ENCODE results near the gene BICC1. TPM values are rescaled to one million over a fixed set of nuclear protein-coding genes. Genes with fewer than 3 reads are reported as not detected.

The BICC1 gene
- total RNA-seq, 1 donor from 2014 or later: 0.41 TPM

- Histone ChIP-seq H3K36me3 (no peaks in the 10 kb centered on the region), H3K27ac (no peak overlapping the region), H2AFZ (replicated peaks) (no peak overlapping the region), H3K27me3 (no peaks in the 10 kb centered on the region), H3K4me3 (no peak overlapping the region), H3K4me1 (no peaks in the 10 kb centered on the region), H3K9me3 (ENCODE audit: low read depth) (no peaks in the 10 kb centered on the region), H3F3A (ENCODE audit: low read depth) (no peaks in the 10 kb centered on the region), H3K9ac (no peak overlapping the region), H4K20me1 (ENCODE audit: low read depth) (no peaks in the 10 kb centered on the region), H3K4me2 (no peak overlapping the region), H3K79me2 (ENCODE audit: low read depth) (no peaks in the 10 kb centered on the region)
- H3K27ac Mint-ChIP-seq: no peak overlapping the region
- TF ChIP-seq EZH2phosphoT487 (IDR thresholded peaks at IDR 0.05): no peak
- TF ChIP-seq, protein P1, sequence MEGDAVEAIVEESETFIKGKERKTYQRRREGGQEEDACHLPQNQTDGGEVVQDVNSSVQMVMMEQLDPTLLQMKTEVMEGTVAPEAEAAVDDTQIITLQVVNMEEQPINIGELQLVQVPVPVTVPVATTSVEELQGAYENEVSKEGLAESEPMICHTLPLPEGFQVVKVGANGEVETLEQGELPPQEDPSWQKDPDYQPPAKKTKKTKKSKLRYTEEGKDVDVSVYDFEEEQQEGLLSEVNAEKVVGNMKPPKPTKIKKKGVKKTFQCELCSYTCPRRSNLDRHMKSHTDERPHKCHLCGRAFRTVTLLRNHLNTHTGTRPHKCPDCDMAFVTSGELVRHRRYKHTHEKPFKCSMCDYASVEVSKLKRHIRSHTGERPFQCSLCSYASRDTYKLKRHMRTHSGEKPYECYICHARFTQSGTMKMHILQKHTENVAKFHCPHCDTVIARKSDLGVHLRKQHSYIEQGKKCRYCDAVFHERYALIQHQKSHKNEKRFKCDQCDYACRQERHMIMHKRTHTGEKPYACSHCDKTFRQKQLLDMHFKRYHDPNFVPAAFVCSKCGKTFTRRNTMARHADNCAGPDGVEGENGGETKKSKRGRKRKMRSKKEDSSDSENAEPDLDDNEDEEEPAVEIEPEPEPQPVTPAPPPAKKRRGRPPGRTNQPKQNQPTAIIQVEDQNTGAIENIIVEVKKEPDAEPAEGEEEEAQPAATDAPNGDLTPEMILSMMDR (IDR thresholded peaks at IDR 0.05): no peak
- TF ChIP-seq EZH2 (IDR thresholded peaks at IDR 0.05): no peak
- H3K27me3 Mint-ChIP-seq (ENCODE audit: insufficient read depth, low read depth): no peaks in the 10 kb centered on the region
- no peaks in the 10 kb centered on the region for H3K9me3 Mint-ChIP-seq
- no peaks in the 10 kb centered on the region for H3K36me3 Mint-ChIP-seq
- no peak for DNase-seq (ENCODE audit: low spot score)
- no peak overlapping the region for H3K4me3 Mint-ChIP-seq
- peaks cover 13% of the 10 kb centered on the region for H3K4me1 Mint-ChIP-seq
These were observed 309.0 kb downstream of the BICC1 start for GRCh38 chr10:58821752-58822056.

GRCh38 chr10:58823983-58824382 is 311.3 kb downstream of the BICC1 start:
- Mint-ChIP-seq H3K27ac (no peak overlapping the region), H3K4me1 (no peaks in the 10 kb centered on the region)
- H4K20me1 ChIP-seq (ENCODE audit: low read depth): no peaks in the 10 kb centered on the region

DNA sequence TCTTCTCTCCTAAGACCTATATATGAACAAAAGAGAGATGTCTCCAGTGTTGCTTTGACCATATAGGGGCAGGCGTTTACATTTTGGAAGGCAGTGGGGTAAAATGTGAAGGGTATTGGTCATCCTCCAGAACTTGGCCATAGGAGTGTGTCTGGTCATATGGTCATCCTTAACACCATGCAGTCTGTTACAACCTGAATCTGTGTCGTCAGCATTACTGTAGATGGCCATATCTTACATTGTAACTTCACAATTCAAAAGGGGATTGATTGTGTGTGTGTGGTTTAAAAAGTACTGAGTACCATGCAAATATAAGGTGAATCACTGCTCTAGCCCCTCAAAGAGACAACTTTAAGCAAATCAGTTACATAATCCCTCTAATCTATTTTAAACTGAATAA is 311.7 kb downstream of the BICC1 start:
- Mint-ChIP-seq H3K36me3 (no peaks in the 10 kb centered on the region), H3K27me3 (ENCODE audit: insufficient read depth, low read depth) (no peaks in the 10 kb centered on the region), H3K4me3 (no peak overlapping the region), H3K9me3 (no peaks in the 10 kb centered on the region), H3K4me1 (no peaks in the 10 kb centered on the region), H3K27ac (no peak overlapping the region)
- H3K79me2 ChIP-seq (ENCODE audit: low read depth): no peaks in the 10 kb centered on the region
- no peaks in the 10 kb centered on the region for H3K27me3 ChIP-seq
- DNase-seq (ENCODE audit: low spot score): no peak
- no peak for TF ChIP-seq EZH2 (IDR thresholded peaks at IDR 0.05)
- TF ChIP-seq, protein P1 (IDR thresholded peaks at IDR 0.05): no peak
- no peak for TF ChIP-seq EZH2phosphoT487 (IDR thresholded peaks at IDR 0.05)
- H3K4me3 ChIP-seq: no peak overlapping the region
- no peak overlapping the region for H2AFZ ChIP-seq (replicated peaks)
- no peak overlapping the region for H3K9ac ChIP-seq
- H3K4me2 ChIP-seq: no peak overlapping the region
- no peak overlapping the region for H3K27ac ChIP-seq
- H3K4me1 ChIP-seq: no peaks in the 10 kb centered on the region
- H3F3A ChIP-seq (ENCODE audit: low read depth): no peaks in the 10 kb centered on the region
- no peaks in the 10 kb centered on the region for H3K36me3 ChIP-seq
- H4K20me1 ChIP-seq (ENCODE audit: low read depth): no peaks in the 10 kb centered on the region
- H3K9me3 ChIP-seq (ENCODE audit: low read depth): no peaks in the 10 kb centered on the region

More at GRCh38 chr10:58823983-58824382, 311.3 kb downstream of the BICC1 start:
- H3K27ac ChIP-seq: no peak overlapping the region
- H3K36me3 ChIP-seq: no peaks in the 10 kb centered on the region
- no peak for TF ChIP-seq EZH2phosphoT487 (IDR thresholded peaks at IDR 0.05)
- TF ChIP-seq, protein P1 (IDR thresholded peaks at IDR 0.05): no peak
- no peak for TF ChIP-seq EZH2 (IDR thresholded peaks at IDR 0.05)
- no peaks in the 10 kb centered on the region for H3K4me1 ChIP-seq
- H3K79me2 ChIP-seq (ENCODE audit: low read depth): no peaks in the 10 kb centered on the region
- H3K27me3 ChIP-seq: no peaks in the 10 kb centered on the region
- no peaks in the 10 kb centered on the region for H3K36me3 Mint-ChIP-seq
- no peaks in the 10 kb centered on the region for H3F3A ChIP-seq (ENCODE audit: low read depth)
- no peak overlapping the region for H3K4me3 ChIP-seq
- no peaks in the 10 kb centered on the region for H3K9me3 ChIP-seq (ENCODE audit: low read depth)
- H3K4me3 Mint-ChIP-seq: no peak overlapping the region
- no peak for DNase-seq (ENCODE audit: low spot score)
- no peak overlapping the region for H3K4me2 ChIP-seq
- no peak overlapping the region for H2AFZ ChIP-seq (replicated peaks)
- H3K9ac ChIP-seq: no peak overlapping the region
- H3K27me3 Mint-ChIP-seq (ENCODE audit: insufficient read depth, low read depth): no peaks in the 10 kb centered on the region
- H3K9me3 Mint-ChIP-seq: no peaks in the 10 kb centered on the region

DNA sequence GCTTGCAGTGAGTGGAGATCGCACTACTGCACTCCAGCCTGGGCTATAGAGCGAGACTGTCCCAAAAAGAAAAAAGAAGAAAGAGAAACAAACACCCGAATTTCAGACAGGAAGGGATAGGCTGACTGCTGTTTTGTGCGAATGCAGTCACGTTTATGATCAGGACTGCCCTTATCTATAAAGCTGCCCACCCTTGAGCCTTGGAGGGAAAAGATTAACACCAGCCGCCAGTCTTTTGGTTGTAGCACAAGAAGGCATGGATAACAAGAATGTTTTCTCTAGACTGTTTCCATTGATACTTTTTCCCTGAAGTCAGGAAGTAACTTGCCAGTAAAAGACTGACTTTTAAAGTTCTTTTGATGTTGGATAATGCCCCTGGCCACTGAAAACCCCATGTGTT is 314.0 kb downstream of the BICC1 start:
- H3K27ac Mint-ChIP-seq: no peak overlapping the region
- H3F3A ChIP-seq (ENCODE audit: low read depth): no peaks in the 10 kb centered on the region
- TF ChIP-seq EZH2phosphoT487 (IDR thresholded peaks at IDR 0.05): no peak
- TF ChIP-seq EZH2 (IDR thresholded peaks at IDR 0.05): no peak
- TF ChIP-seq, protein P1 (IDR thresholded peaks at IDR 0.05): no peak
- no peaks in the 10 kb centered on the region for H3K27me3 ChIP-seq
- H3K36me3 Mint-ChIP-seq: no peaks in the 10 kb centered on the region
- no peak overlapping the region for H3K4me2 ChIP-seq
- DNase-seq (ENCODE audit: low spot score): no peak
- H3K27ac ChIP-seq: no peak overlapping the region
- H3K4me1 Mint-ChIP-seq: peaks cover under 1% of the 10 kb centered on the region
- H3K4me3 ChIP-seq: no peak overlapping the region
- no peaks in the 10 kb centered on the region for H3K27me3 Mint-ChIP-seq (ENCODE audit: insufficient read depth, low read depth)
- H3K9ac ChIP-seq: no peak overlapping the region
- H3K36me3 ChIP-seq: no peaks in the 10 kb centered on the region
- no peaks in the 10 kb centered on the region for H3K9me3 ChIP-seq (ENCODE audit: low read depth)
- H3K9me3 Mint-ChIP-seq: no peaks in the 10 kb centered on the region
- H2AFZ ChIP-seq (replicated peaks): no peak overlapping the region
- H3K4me1 ChIP-seq: no peaks in the 10 kb centered on the region
- no peaks in the 10 kb centered on the region for H4K20me1 ChIP-seq (ENCODE audit: low read depth)
- no peak overlapping the region for H3K4me3 Mint-ChIP-seq
- H3K79me2 ChIP-seq (ENCODE audit: low read depth): no peaks in the 10 kb centered on the region
